Transverse colon (tissue), 4 donors: ENCODE data around the gene RNU4-1. TPM values are rescaled to one million over a fixed set of nuclear protein-coding genes. Genes with fewer than 3 reads are reported as not detected.
"Not testable (repeated sequence)": the region's sequence is repeated elsewhere in the genome, so short reads cannot be mapped to it uniquely, and the experiment has no call there.

Source experiments
- DNase-seq: peaks from one replicate; pipeline ENCODE4 v3.0.0-alpha.2; 2019
- H3K27ac ChIP-seq, 4 donors: fragments of 200-600 bp; sonication (generic); 2 replicates each; pipeline ENCODE4 v1.5.1; 2016 to 2018; ENCODE audit warnings: inconsistent platforms in 4 of 4
- H3K27me3 ChIP-seq: fragments of 200-600 bp; sonication (generic); 2 replicates; pipeline ENCODE4 v1.5.1; 2017; ENCODE audit warnings: inconsistent platforms
- H3K36me3 ChIP-seq, 4 donors: fragments of 200-600 bp; sonication (generic); 2 replicates each; pipeline ENCODE4 v1.5.1; 2017 to 2019; ENCODE audit warnings: inconsistent platforms in 4 of 4
- H3K4me1 ChIP-seq, 4 donors: fragments of 200-600 bp; sonication (generic); 2 replicates each; pipeline ENCODE4 v1.5.1; 2017 to 2020; ENCODE audit warnings: inconsistent platforms in 4 of 4
- H3K4me3 ChIP-seq, 4 donors: fragments of 200-600 bp; sonication (generic); 1 replicate in 1 of 4; 2 replicates in 3 of 4; pipeline versions ENCODE4 v1.5.1 to v1.6.1; 2017 to 2019; ENCODE audit warnings: inconsistent platforms in 4 of 4
- H3K9me3 ChIP-seq, 2 donors: fragments of 200-600 bp; sonication (generic); 2 replicates each; pipeline ENCODE4 v1.5.1; 2017 to 2019; ENCODE audit warnings: inconsistent platforms in 2 of 2
- CTCF ChIP-seq, 5 experiments: fragments of 200-600 bp in 3 of 5; fragments of 450-650 bp in 2 of 5; sonication (generic) in 3 of 5; IDR thresholded peaks; 1 replicate in 2 of 5; 2 replicates in 3 of 5; pipeline ENCODE4 v1.5.1; 2016 to 2017; ENCODE audit warnings: antibody characterized with exemption in 5 of 5, inconsistent platforms in 3 of 5, mild to moderate bottlenecking in 2 of 5, moderate library complexity in 1 of 5
- EP300 ChIP-seq: sonication (generic); formaldehyde crosslinking; IDR thresholded peaks from one replicate; pipeline ENCODE4 v1.6.1; 2017; ENCODE audit warnings: antibody characterized with exemption, low read depth
- POLR2A ChIP-seq: fragments of 450-650 bp; IDR thresholded peaks from one replicate; pipeline ENCODE4 v1.6.1; 2016; ENCODE audit warnings: antibody characterized with exemption, mild to moderate bottlenecking, moderate library complexity
- POLR2AphosphoS5 ChIP-seq, 3 donors: sonication (generic); formaldehyde crosslinking; IDR thresholded peaks; one replicate each; pipeline ENCODE4 v1.6.1; 2016; ENCODE audit warnings: antibody characterized with exemption in 3 of 3
- WGBS, 2 donors: methylation state at CpG; one replicate each; pipeline ENCODE4 v1.1.5; 2018; ENCODE audit warnings: low coverage in 1 of 2; 5-methylcytosine and 5-hydroxymethylcytosine counted together
- in situ Hi-C, 4 donors: fragments of 200-750 bp; cut with MboI; loops; one replicate each; pipeline versions ENCODE4 v1.15.0 to v1.15.1; 2017; ENCODE audit warnings: low sequenced_read_pairs in 3 of 4, low pct_ligation_motif_present in 1 of 4, low pct_unique_long_range_greater_than_20kb in 1 of 4
- intact Hi-C: fragments of 100-400 bp; cut with DNase I; formaldehyde crosslinking; loops from one replicate; pipeline ENCODE4 v1.15.1; 2023; ENCODE audit warnings: low total_unique reads
- total RNA-seq, 4 donors: library from RNA; depleted of rRNA; stranded (reverse); fragments of >200 nt; gene quantifications; one replicate each; pipeline ENCODE4 v1.1.0, GENCODE V29; 2016

Gene RNU4-1
- total RNA-seq, 4 donors from 2014 or later = under 0.01 TPM; not detected in 1

- peak; percentile 80 for DNase-seq
Measured at GRCh38 chr12:120335447-120335846, 42.4 kb upstream of the RNU4-1 start.

GRCh38 chr12:120332523-120332922, 39.5 kb upstream of the RNU4-1 start:
- 80 to 90% methylated on average over 1 to 7 of the region's 7 CpGs for WGBS, 2 donors
- TF ChIP-seq CTCF (IDR thresholded peaks at IDR 0.05) = no peak
- no peak for TF ChIP-seq POLR2A
- TF ChIP-seq POLR2AphosphoS5 (IDR thresholded peaks at IDR 0.05) = no peak
- no peak for TF ChIP-seq EP300
- no peaks in the 10 kb centered on the region for H3K36me3 ChIP-seq
- intact Hi-C loops = no loop called here
- H3K4me1 ChIP-seq = no peaks in the 10 kb centered on the region
- H3K27me3 ChIP-seq = no peaks in the 10 kb centered on the region
- in situ Hi-C loops = no loop called here
- no peaks in the 10 kb centered on the region for H3K9me3 ChIP-seq
- no peak overlapping the region for H3K27ac ChIP-seq
- DNase-seq = no peak
- no peak overlapping the region for H3K4me3 ChIP-seq

More at GRCh38 chr12:120335447-120335846, 42.4 kb upstream of the RNU4-1 start:
- intact Hi-C loops, in situ Hi-C loops, H3K4me1 ChIP-seq, H3K27ac ChIP-seq, H3K36me3 ChIP-seq, H3K27me3 ChIP-seq, H3K9me3 ChIP-seq, H3K4me3 ChIP-seq: not testable (repeated sequence)
- WGBS, 2 donors = 6 to 15% methylated on average over 3 to 12 of the region's 12 CpGs
- peak; percentile 61 to 71 (median 63) for TF ChIP-seq CTCF (IDR thresholded peaks at IDR 0.05)

- 70% methylated on average over 5 of the region's 5 CpGs; no CpG with 5 or more reads in 1 of the 2 donors for WGBS, 2 donors
- Histone ChIP-seq H3K4me1 (no peaks in the 10 kb centered on the region), H3K36me3 (no peaks in the 10 kb centered on the region), H3K27ac (no peak overlapping the region), H3K9me3 (no peaks in the 10 kb centered on the region), H3K27me3 (no peaks in the 10 kb centered on the region), H3K4me3 (no peak overlapping the region)
- DNase-seq = no peak
- TF ChIP-seq POLR2A = no peak
- TF ChIP-seq EP300 = no peak
- no peak for TF ChIP-seq POLR2AphosphoS5 (IDR thresholded peaks at IDR 0.05)
- no peak for TF ChIP-seq CTCF (IDR thresholded peaks at IDR 0.05)
- intact Hi-C loops = no loop called here
- in situ Hi-C loops = no loop called here
Measured at GRCh38 chr12:120332041-120332440, 39.0 kb upstream of the RNU4-1 start.

GRCh38 chr12:120331390-120331789, 38.4 kb upstream of the RNU4-1 start:
- H3K27ac ChIP-seq = no peak overlapping the region
- H3K9me3 ChIP-seq = no peaks in the 10 kb centered on the region
- in situ Hi-C loops = no loop called here
- TF ChIP-seq POLR2A (no peak), CTCF (IDR thresholded peaks at IDR 0.05) (no peak), POLR2AphosphoS5 (IDR thresholded peaks at IDR 0.05) (no peak), EP300 (no peak)
- WGBS, 2 donors = 51 to 70% methylated on average over 3 of the region's 3 CpGs
- H3K36me3 ChIP-seq = no peaks in the 10 kb centered on the region
- H3K4me3 ChIP-seq = no peak overlapping the region
- DNase-seq = no peak
- intact Hi-C loops = no loop called here
- no peaks in the 10 kb centered on the region for H3K4me1 ChIP-seq
- H3K27me3 ChIP-seq = no peaks in the 10 kb centered on the region
